HG03520 (cell line): ENCODE results near the gene ACADVL.

Source experiments
- ATAC-seq: cut with Tn5 transposase; IDR thresholded peaks from one replicate; pipeline ENCODE4 v1.9.1; 2021; ENCODE audit warnings: mild to moderate bottlenecking, moderate library complexity; ENCODE audit not compliant: unreplicated experiment

ACADVL gene

DNA sequence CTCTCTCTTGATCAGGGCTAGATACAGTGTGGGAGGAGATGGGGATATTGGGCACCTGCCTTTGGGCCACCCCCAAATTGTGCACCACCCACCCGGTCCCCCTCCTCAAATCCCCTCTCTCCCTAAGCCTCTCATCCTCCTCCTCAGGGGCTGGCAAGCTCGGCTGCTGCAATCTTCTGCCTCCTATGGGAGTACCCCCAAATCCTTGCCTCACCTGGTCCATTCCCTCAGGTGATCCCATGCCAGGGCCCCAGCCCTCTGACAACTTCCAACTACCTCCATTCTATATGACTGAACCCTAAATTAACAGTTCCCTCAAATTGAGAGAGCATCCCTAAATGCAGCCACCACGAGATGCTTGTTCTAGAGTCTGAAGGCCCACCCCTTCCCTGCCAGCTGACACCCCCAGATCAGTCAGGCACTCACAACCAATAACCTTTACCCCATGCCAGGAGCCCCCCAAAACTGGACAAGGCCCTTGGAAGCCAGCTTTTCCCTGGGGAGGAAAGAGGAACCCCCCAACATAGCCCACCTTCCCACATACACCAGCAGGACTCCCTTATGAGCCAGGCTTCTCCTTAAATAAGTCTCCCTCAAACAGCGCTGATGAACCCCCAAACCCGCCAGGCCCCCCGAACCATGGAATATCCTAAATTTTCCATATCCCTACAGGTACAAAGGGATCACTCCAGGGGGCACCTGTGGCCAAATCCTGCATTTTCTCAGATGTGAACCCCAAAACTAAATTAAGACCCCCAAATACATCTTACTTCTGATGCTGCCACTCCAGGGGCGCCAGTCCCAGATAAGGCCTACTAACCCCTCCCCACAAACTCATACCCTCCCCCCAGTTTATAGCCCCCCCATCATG, 3.3 kb upstream of the ACADVL start:
- no peak for ATAC-seq

DNA sequence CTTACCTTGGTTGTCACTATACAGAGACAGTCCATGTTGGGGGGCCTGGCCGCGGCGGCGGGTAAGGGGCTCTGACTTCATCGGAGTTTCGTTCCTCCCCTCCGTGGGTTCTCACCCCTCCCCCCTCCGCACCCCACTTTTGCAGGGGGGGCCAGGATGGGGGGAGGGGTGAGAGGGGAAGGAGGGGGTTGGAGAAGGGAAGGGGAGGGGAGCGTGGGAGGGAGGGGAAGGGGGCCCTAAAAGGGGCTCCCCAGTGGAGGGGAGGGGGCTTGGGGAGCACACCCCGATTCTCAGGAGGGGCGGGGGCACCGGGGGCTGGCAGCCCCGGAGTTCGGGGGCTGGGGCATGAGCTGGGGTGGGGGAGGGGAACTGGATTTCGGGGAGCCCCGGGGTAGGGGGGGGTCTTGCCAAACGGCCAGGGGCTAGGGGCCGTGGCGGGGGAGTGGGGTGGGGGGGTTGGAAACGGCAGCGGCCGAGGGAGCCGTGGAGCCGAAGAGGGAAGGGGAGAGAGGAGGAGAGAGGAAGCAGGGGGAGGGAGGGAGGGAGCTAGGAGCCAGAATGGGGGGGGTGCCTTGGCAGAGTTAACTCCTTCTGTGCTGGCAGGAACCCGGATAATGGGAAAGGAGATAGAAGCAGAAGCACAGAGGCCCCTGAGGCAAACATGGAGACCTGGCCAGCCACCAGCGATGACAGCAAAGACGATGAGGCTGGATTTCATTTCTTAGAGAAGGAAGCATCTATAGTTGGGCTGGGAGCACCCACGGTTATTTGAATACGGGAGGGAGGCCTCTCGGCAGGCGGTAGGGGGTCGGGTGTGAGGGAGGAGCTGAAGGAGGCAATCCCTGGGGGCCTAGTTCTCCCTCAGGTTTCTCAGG, 2.4 kb upstream of the ACADVL start:
- no peak for ATAC-seq

DNA sequence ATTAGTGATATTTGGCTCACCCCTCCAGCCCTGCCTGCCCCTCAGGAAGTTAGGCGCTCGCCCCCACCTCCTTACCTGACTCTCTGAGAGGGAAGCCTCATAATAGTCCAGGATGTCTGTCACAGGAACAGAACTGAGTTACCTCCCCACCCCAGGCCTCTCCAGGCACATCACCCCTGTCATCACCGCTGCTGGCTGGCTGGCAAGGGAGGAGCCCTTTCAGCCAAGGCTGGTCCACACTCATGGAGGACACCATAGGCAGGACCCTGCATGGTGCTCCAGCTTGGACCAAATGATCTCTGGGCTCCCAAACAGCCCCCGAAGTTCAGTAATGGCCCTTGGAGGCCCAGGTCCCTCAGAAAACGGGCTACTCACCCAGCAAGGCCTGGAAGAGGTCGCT, 1.6 kb upstream of the ACADVL start:
- ATAC-seq = no peak

DNA sequence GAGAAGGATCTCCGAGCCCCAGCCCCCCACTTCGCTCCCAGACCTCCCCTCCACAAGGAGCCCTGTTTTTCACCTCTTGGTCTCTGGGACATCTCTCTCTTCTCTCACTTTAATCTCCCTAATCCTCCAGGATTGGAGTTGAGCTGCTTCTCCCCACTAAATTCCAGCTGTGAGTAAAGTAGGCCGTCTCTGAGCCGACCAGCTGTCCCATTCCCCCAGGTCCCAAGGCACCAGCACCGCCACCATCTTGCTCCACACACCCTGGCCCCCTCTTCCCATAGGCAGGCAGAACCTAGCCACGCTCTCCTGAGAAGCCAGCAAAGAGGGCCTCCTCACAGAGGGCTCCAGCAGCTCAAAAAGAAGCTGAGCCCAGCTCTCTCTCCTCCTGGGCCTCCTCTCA, 980 bp upstream of the ACADVL start:
- no peak for ATAC-seq

DNA sequence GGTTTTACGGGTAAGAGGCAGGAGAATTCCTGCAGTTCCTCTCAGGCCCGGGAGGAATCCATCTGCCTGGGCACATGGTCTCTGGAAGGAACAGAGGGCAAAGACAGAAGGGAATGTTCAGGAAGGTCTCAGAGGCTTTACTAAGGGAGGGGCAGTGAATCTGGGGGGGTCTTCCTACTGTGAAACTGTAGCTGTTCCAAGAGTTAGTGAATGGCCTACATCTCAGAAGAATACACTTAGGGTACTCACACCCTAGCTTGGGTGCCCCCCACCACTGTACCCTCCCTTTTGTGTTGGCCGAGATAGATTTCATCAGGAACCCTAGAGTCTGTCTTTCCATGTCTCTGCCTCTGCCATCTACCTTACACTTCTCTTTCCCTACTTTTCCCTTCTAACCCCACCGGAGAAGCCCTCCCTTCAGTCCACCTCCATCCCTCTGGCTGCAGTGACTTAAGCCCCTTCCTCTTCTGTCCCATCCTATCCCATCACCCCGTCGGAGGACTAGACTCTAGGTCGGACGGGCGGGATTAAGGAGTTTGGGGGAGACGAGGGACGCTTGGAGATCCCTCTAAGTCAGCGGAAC, 418 bp upstream of the ACADVL start:
- ATAC-seq = no peak

DNA sequence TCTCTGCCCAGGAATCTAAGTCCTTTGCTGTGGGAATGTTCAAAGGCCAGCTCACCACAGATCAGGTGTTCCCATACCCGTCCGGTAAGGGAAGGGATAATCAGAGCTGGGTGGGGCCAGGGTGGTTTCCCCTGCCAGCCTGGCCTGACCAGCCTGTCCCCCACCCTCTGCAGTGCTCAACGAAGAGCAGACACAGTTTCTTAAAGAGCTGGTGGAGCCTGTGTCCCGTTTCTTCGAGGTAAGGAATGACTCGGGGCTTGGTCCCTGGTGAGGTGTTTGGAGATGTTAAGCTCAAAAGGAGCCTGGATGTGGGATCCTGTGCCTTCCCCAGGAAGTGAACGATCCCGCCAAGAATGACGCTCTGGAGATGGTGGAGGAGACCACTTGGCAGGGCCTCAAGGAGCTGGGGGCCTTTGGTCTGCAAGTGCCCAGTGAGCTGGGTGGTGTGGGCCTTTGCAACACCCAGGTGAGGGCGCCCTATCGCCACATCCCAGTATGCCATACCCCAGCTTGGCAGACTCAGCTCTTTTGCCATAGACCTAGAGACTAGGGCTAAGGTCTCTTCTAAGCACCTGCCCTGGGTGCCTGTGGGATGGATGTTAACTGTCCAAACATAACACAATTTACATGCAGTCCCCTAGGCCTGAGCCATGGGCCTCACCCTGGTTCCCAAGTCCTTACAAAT, 997 bp downstream of the ACADVL start:
- no peak for ATAC-seq

DNA sequence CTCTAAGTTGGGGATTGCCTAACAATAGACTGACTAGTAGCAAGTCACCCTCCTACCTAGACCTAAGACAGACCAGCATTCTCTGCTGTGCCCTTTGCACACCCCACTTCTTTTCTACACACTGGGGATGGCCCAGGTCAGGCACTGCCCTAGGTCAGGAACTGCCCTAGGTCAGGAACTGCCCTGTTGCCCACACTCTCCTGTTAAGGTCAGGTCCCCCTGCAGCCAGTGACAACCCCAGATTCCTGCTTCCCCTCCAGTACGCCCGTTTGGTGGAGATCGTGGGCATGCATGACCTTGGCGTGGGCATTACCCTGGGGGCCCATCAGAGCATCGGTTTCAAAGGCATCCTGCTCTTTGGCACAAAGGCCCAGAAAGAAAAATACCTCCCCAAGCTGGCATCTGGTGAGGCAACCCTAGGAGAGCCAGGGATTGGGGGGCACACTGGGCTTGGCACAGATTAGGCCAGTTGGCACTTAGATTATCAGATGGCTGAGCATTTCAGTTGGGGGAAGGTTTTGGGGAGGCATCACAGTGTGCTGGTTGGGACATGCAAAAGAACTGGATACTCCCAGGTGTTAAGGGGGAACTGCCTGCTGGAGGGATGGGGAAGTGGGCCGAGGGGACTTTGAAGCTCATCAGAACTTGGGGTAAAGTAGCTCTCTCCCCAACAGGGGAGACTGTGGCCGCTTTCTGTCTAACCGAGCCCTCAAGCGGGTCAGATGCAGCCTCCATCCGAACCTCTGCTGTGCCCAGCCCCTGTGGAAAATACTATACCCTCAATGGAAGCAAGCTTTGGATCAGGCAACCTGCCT, 1.7 kb downstream of the ACADVL start:
- ATAC-seq = no peak

DNA sequence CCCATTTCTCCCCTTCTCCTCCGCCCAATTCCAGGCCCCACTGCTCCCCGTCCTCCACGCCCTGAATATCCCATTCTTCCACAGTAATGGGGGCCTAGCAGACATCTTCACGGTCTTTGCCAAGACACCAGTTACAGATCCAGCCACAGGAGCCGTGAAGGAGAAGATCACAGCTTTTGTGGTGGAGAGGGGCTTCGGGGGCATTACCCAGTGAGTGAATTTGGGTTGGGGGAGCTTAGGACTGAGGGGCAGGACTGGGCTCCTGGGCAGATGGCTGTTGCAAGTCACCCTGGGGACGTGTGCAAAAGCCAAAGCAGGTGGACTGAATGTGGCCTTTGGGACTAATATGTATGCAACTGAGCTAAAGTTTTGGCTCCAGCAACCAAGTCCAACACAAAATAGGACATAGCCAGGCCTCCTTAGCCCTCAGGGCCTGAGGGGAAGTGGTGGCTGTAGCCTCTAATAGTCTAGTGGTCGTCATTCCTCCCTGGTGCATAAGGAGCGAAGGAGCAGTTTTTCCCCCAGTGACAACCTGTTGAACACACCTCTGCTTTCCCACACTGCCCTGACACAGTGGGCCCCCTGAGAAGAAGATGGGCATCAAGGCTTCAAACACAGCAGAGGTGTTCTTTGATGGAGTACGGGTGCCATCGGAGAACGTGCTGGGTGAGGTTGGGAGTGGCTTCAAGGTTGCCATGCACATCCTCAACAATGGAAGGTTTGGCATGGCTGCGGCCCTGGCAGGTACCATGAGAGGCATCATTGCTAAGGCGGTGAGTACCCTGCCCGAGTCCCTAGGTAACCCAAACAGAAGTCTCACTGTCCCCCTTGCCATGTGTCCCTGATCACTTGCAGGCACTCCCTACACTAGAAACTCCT, 2.6 kb downstream of the ACADVL start:
- no peak for ATAC-seq

DNA sequence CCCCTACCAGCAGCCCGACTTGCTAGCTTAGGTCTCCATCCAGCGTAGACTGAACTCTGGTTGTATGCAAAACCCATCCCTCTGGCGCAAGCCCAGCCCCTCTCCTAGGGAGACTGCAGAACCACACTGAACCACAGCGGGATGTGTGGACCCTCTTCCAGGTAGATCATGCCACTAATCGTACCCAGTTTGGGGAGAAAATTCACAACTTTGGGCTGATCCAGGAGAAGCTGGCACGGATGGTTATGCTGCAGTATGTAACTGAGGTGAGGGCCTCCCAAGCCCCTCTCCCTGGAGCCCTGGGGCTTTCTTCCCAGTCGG, 3.2 kb downstream of the ACADVL start:
- no peak for ATAC-seq

DNA sequence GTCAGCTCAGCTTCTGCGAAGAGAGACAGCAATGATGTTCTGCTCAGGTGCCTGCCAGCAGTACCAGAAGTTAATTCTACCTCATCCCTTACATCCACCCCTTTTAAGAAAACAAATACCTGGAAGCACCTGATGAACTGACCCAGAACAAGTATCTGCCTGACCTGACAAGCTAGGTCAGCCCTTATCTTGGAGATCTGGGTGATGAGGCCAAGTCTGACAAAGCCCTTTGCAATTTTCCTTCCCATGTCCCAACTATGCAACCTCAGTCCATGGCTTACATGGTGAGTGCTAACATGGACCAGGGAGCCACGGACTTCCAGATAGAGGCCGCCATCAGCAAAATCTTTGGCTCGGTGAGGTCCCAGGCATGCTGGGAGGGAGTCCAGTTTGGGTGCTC, 3.6 kb downstream of the ACADVL start:
- no peak for ATAC-seq

DNA sequence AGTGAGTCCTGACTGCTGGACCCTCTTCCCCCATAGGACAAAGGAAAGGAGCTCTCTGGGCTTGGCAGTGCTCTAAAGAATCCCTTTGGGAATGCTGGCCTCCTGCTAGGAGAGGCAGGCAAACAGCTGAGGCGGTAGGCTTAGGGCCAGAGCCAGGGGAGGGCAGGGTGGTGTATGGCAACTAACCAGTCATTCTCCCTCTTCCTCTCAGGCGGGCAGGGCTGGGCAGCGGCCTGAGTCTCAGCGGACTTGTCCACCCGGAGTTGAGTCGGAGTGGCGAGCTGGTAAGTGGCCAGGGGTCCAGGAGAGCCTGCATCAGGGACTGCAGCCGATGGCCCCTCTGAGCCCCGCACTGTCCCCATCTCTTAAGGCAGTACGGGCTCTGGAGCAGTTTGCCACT, 4.4 kb downstream of the ACADVL start:
- ATAC-seq = no peak

DNA sequence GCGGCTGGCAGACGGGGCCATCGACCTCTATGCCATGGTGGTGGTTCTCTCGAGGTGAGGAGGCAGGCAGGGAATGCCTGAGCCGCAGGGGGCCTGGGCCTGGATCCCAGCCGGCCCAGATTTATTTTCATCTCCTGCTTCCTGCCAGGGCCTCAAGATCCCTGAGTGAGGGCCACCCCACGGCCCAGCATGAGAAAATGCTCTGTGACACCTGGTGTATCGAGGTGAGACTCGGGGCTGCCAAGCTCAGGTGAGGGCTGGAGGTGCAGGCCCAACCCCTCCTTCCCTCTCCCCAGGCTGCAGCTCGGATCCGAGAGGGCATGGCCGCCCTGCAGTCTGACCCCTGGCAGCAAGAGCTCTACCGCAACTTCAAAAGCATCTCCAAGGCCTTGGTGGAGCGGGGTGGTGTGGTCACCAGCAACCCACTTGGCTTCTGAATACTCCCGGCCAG, 4.9 kb downstream of the ACADVL start:
- ATAC-seq = no peak

DNA sequence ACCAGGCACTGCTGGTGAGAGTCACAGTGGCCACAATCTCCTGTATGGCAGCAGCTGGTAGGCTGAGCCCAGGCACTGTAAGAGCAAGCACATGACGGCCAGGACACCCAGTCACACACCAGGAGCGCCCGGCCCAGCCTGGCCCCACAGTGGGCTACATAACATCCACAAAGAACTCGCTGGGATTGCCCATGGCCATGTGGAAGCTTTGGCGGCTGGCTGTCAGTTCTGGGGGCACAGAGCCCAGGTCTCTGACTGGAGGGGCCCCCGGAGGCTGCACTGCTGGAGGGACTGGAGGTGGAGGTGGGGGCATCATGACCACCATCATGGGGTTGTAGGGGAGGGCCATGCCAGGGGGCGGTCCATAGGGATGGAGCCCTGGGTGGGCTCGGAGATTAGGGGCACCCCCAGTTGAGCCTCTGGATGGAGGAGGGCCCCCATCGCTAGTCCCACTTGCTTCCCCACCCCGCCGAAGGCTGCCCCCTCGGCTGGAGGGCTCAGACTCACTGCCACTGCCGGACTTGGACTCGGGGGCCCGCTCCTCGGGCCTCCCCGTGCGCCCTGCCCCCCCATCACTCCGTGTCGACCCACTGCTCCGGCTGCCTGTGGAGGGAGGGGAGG, 6.1 kb downstream of the ACADVL start:
- ATAC-seq = no peak

DNA sequence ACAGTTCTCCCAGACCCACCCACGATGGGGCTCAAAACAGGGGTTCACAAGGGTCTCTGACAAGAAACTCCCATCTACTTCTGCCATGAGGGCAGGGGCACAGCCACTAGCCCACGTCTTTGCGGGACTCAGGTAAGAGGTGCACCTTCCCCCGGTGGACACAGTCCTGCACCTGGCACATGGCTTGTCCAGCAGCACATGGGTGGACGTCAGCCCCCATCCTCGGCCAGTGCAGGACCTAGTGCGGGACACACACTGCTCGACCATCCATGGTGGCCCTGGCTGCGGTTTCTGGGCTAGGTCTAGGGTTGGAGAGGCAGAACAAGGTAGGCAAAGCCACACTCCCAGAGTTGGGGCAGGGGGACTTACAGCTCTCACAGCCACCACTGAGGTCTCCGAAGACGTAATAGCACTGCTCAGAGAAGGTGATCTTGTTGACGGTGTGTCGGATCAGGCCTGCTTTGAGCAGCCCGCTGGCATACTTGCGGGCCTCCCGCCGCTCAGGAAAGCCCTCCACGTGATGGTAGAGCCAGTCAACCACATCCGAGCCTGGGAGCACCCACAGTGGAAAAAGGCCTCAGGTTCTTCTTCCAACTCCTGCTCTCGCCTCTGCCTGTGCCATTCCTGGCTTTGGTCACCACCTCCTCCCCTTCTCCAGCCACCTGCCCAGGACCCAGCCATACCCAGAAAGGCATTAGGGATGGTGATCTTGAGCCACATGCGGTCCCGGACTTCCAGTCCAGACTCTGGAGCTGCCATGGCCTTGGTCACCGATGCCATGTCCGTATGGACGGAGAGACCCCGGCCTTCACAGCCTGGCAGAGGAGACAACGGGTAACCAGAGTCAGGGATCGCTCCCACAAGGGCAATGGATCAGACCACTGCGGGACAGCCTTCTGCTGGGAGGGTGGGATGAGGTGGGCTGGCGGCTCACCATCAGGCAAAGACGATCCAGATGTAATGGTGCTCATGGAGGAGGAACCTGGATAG, 7.3 kb downstream of the ACADVL start:
- no peak for ATAC-seq

DNA sequence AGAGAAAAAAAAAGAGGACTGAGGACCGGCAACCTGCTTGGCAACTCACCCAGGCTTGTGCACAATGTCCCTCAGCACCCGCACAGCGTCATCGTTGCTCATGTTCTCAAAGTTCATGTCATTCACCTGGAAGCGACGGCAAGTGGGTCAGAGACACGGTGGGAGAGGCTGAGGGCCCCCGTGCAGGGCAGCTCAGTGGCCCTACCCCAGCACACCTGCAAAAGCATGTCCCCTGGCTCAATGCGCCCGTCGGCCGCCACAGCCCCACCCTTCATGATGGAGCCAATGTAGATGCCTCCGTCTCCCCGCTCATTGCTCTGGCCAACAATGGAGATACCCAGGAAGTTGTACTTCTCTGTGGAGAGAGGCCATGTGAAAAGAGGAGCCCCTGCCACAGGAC, 9.2 kb downstream of the ACADVL start:
- no peak for ATAC-seq

DNA sequence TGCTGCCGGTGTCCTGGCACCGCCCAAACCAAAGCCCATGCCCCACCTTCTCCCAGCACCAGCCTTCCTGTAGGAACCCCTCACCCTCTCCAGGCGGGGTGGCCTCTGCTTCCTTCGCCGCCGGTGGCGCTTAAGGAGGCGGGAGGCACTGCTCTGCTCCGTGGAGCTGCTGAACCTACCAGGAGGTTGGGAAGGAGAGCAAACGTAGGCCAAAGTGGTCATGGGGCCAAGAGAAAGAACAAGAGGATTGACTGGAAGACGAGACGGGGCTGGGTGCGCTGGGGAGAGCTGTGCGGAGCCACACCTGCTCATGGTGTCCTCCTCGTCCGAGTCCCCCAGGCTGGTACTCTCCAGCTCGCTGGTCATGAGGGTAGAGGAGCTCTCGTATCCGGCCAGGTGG, 9.8 kb downstream of the ACADVL start:
- ATAC-seq = no peak

DNA sequence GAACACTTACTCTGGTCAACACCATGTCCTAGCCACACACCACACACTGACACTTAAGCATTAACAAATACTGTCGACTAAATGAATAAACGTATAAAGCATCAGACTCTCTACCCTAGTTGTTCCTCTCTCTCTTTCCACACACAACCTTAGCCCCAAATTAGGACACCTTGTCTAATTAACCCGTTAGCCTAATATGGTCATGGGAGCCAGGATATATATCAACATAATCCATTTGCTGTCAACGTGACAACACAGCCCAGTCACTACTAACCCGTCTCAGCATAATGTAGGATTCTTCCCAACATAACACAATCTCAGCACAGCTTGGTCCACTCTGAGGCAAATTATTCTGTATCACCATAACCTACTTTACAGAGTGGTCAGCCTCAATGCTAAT, 12.4 kb downstream of the ACADVL start:
- ATAC-seq = no peak

DNA sequence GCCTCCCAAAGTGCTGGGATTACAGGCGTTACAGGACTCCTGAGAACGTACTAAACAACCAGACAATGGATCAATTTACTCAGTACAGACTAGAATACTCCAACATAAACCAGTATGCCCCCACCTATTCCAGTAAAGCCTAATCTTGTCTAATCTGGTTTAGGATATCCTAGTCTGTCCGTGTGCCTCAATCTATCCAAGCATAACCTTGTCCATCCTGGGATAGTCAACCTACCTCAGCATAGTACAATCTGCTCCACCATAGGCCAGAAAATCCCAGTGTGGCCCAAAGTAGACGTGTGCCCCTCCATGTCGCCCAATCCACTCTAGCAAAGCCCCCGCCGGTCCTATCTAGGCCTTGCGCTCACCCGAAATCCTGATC, 14.0 kb downstream of the ACADVL start:
- ATAC-seq = no peak
